ENCODE measurements around the gene SHANK1.

DNA sequence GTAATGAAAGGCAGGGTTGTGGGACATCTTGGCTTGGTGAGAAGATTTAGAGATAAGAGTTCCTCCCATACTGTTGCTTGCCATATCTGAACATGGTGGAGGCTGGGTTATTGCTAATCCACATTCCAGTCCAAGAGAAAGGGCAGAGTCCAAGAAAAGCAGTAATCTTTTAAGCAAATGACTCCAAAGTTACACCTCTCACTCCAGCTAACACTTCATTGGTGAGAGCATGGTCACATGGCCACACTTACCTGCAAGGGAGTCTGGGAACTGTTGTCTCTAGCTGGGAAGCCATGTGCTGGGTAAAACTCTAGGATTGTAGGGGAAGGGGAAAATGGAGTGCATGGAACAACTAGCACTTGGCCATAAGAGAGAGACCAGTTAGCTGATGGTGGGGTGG lies 64.7 kb downstream of the SHANK1 start:
- TF ChIP-seq TCF12 (IDR thresholded peaks at IDR 0.05; ENCODE audit: low read depth) (no peak), EGR1 (IDR thresholded peaks at IDR 0.05) (no peak), EP300 (IDR thresholded peaks at IDR 0.05; ENCODE audit: borderline replicate concordance) (no peak), CEBPB (IDR thresholded peaks at IDR 0.05) (no peak), USF1 (IDR thresholded peaks at IDR 0.05) (no peak), RAD21 (IDR thresholded peaks at IDR 0.05; ENCODE audit: low read depth) (no peak), TAF1 (IDR thresholded peaks at IDR 0.05; ENCODE audit: low read depth) (no peak), NFIC (IDR thresholded peaks at IDR 0.05) (no peak), FOXM1 (IDR thresholded peaks at IDR 0.05; ENCODE audit: borderline replicate concordance, low read depth) (no peak), CREB1 (IDR thresholded peaks at IDR 0.05; ENCODE audit: low read depth) (no peak)
- TF ChIP-seq, protein P1, sequence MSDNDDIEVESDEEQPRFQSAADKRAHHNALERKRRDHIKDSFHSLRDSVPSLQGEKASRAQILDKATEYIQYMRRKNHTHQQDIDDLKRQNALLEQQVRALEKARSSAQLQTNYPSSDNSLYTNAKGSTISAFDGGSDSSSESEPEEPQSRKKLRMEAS (IDR thresholded peaks at IDR 0.05) = no peak
- TF ChIP-seq, protein P2, sequence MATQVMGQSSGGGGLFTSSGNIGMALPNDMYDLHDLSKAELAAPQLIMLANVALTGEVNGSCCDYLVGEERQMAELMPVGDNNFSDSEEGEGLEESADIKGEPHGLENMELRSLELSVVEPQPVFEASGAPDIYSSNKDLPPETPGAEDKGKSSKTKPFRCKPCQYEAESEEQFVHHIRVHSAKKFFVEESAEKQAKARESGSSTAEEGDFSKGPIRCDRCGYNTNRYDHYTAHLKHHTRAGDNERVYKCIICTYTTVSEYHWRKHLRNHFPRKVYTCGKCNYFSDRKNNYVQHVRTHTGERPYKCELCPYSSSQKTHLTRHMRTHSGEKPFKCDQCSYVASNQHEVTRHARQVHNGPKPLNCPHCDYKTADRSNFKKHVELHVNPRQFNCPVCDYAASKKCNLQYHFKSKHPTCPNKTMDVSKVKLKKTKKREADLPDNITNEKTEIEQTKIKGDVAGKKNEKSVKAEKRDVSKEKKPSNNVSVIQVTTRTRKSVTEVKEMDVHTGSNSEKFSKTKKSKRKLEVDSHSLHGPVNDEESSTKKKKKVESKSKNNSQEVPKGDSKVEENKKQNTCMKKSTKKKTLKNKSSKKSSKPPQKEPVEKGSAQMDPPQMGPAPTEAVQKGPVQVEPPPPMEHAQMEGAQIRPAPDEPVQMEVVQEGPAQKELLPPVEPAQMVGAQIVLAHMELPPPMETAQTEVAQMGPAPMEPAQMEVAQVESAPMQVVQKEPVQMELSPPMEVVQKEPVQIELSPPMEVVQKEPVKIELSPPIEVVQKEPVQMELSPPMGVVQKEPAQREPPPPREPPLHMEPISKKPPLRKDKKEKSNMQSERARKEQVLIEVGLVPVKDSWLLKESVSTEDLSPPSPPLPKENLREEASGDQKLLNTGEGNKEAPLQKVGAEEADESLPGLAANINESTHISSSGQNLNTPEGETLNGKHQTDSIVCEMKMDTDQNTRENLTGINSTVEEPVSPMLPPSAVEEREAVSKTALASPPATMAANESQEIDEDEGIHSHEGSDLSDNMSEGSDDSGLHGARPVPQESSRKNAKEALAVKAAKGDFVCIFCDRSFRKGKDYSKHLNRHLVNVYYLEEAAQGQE (IDR thresholded peaks at IDR 0.05; ENCODE audit: low read depth) = no peak

All from Ishikawa (cell line).